ENCODE results near the gene CEP170. TPM values are rescaled to one million over a fixed set of nuclear protein-coding genes. Genes with fewer than 3 reads are reported as not detected.
A peak's percentile ranks its signal among the peaks of the same experiment; 100 is the strongest.
"Not testable (repeated sequence)": the region's sequence is repeated elsewhere in the genome, so short reads cannot be mapped to it uniquely, and the experiment has no call there.

CEP170 gene
- total and polyA plus RNA-seq, 2 donors = 16.2 to 163 TPM

GRCh38 chr1:243244432-243244841 is 10.6 kb downstream of the CEP170 start:
- Histone ChIP-seq H3K4me1 (ENCODE audit: insufficient read depth) (no peaks in the 10 kb centered on the region), H3K36me3 (ENCODE audit: insufficient read depth) (no peaks in the 10 kb centered on the region), H3K27ac (ENCODE audit: low read depth) (no peak overlapping the region), H3K4me3 (ENCODE audit: low read depth, low read length) (no peak overlapping the region)
- no peak for DNase-seq (ENCODE audit: extremely low spot score)
- 92% methylated on average over 9 of the region's 9 CpGs for WGBS

- 54% methylated on average over 4 of the region's 4 CpGs for WGBS
- Histone ChIP-seq H3K27ac (ENCODE audit: low read depth) (no peak overlapping the region), H3K4me3 (ENCODE audit: low read depth, low read length) (no peak overlapping the region), H3K36me3 (ENCODE audit: insufficient read depth) (no peaks in the 10 kb centered on the region), H3K4me1 (ENCODE audit: insufficient read depth) (no peaks in the 10 kb centered on the region)
- no peak for DNase-seq (ENCODE audit: extremely low spot score)
Measured at GRCh38 chr1:243236604-243237252, 18.4 kb downstream of the CEP170 start.

GRCh38 chr1:243234978-243235647 is 20.0 kb downstream of the CEP170 start:
- H3K27ac ChIP-seq (ENCODE audit: low read depth) = no peak overlapping the region
- H3K4me1 ChIP-seq (ENCODE audit: insufficient read depth) = no peaks in the 10 kb centered on the region
- DNase-seq (ENCODE audit: extremely low spot score) = peak; percentile 32
- no peaks in the 10 kb centered on the region for H3K36me3 ChIP-seq (ENCODE audit: insufficient read depth)
- 56% methylated on average over 4 of the region's 4 CpGs for WGBS
- H3K4me3 ChIP-seq (ENCODE audit: low read depth, low read length) = no peak overlapping the region

- 72% methylated on average over 2 of the region's 2 CpGs for WGBS
- no peaks in the 10 kb centered on the region for H3K4me1 ChIP-seq (ENCODE audit: insufficient read depth)
- H3K27ac ChIP-seq (ENCODE audit: low read depth) = no peak overlapping the region
- H3K4me3 ChIP-seq (ENCODE audit: low read depth, low read length) = no peak overlapping the region
- H3K36me3 ChIP-seq (ENCODE audit: insufficient read depth) = no peaks in the 10 kb centered on the region
- no peak for DNase-seq (ENCODE audit: extremely low spot score)
Measured at GRCh38 chr1:243233908-243234307, 21.2 kb downstream of the CEP170 start.

GRCh38 chr1:243230914-243231313 is 24.2 kb downstream of the CEP170 start:
- Histone ChIP-seq H3K4me3 (ENCODE audit: low read depth, low read length) (no peak overlapping the region), H3K27ac (ENCODE audit: low read depth) (no peak overlapping the region), H3K4me1 (ENCODE audit: insufficient read depth) (no peaks in the 10 kb centered on the region), H3K36me3 (ENCODE audit: insufficient read depth) (no peaks in the 10 kb centered on the region)
- no peak for DNase-seq (ENCODE audit: extremely low spot score)

GRCh38 chr1:243229526-243229925 is 25.6 kb downstream of the CEP170 start:
- no peak overlapping the region for H3K27ac ChIP-seq (ENCODE audit: low read depth)
- H3K4me1 ChIP-seq (ENCODE audit: insufficient read depth) = no peaks in the 10 kb centered on the region
- WGBS = 61% methylated on average over 1 of the region's 1 CpG
- no peak overlapping the region for H3K4me3 ChIP-seq (ENCODE audit: low read depth, low read length)
- DNase-seq (ENCODE audit: extremely low spot score) = no peak
- H3K36me3 ChIP-seq (ENCODE audit: insufficient read depth) = no peaks in the 10 kb centered on the region

- DNase-seq (ENCODE audit: extremely low spot score) = no peak
- Histone ChIP-seq H3K36me3 (ENCODE audit: insufficient read depth) (no peaks in the 10 kb centered on the region), H3K4me1 (ENCODE audit: insufficient read depth) (no peaks in the 10 kb centered on the region), H3K27ac (ENCODE audit: low read depth) (no peak overlapping the region), H3K4me3 (ENCODE audit: low read depth, low read length) (no peak overlapping the region)
- WGBS = 83% methylated on average over 2 of the region's 2 CpGs
Measured at GRCh38 chr1:243227622-243228021, 27.5 kb downstream of the CEP170 start.

GRCh38 chr1:243218059-243218458 is 37.0 kb downstream of the CEP170 start:
- no peaks in the 10 kb centered on the region for H3K36me3 ChIP-seq (ENCODE audit: insufficient read depth)
- no peak for DNase-seq (ENCODE audit: extremely low spot score)
- no peaks in the 10 kb centered on the region for H3K4me1 ChIP-seq (ENCODE audit: insufficient read depth)
- no peak overlapping the region for H3K27ac ChIP-seq (ENCODE audit: low read depth)
- no peak overlapping the region for H3K4me3 ChIP-seq (ENCODE audit: low read depth, low read length)

- no peak overlapping the region for H3K27ac ChIP-seq (ENCODE audit: low read depth)
- H3K4me1 ChIP-seq (ENCODE audit: insufficient read depth) = no peaks in the 10 kb centered on the region
- H3K36me3 ChIP-seq (ENCODE audit: insufficient read depth) = no peaks in the 10 kb centered on the region
- 85% methylated on average over 2 of the region's 2 CpGs for WGBS
- H3K4me3 ChIP-seq (ENCODE audit: low read depth, low read length) = no peak overlapping the region
- DNase-seq (ENCODE audit: extremely low spot score) = no peak
Measured at GRCh38 chr1:243217349-243217748, 37.7 kb downstream of the CEP170 start.

GRCh38 chr1:243216741-243217140 is 38.3 kb downstream of the CEP170 start:
- no peaks in the 10 kb centered on the region for H3K4me1 ChIP-seq (ENCODE audit: insufficient read depth)
- 93% methylated on average over 2 of the region's 2 CpGs for WGBS

GRCh38 chr1:243215276-243215875 is 39.7 kb downstream of the CEP170 start:
- not testable (repeated sequence) for H3K36me3 ChIP-seq (ENCODE audit: insufficient read depth); H3K27ac ChIP-seq (ENCODE audit: low read depth); H3K4me3 ChIP-seq (ENCODE audit: low read depth, low read length); H3K4me1 ChIP-seq (ENCODE audit: insufficient read depth); DNase-seq (ENCODE audit: extremely low spot score)
- WGBS = 80% methylated on average over 11 of the region's 12 CpGs

More at GRCh38 chr1:243216741-243217140, 38.3 kb downstream of the CEP170 start:
- H3K4me3 ChIP-seq (ENCODE audit: low read depth, low read length) = no peak overlapping the region
- H3K36me3 ChIP-seq (ENCODE audit: insufficient read depth) = no peaks in the 10 kb centered on the region
- no peak for DNase-seq (ENCODE audit: extremely low spot score)
- H3K27ac ChIP-seq (ENCODE audit: low read depth) = no peak overlapping the region

- WGBS = 66% methylated on average over 4 of the region's 4 CpGs
- Histone ChIP-seq H3K4me1 (ENCODE audit: insufficient read depth) (no peaks in the 10 kb centered on the region), H3K27ac (ENCODE audit: low read depth) (no peak overlapping the region), H3K36me3 (ENCODE audit: insufficient read depth) (no peaks in the 10 kb centered on the region), H3K4me3 (ENCODE audit: low read depth, low read length) (no peak overlapping the region)
- DNase-seq (ENCODE audit: extremely low spot score) = no peak
Measured at GRCh38 chr1:243213045-243213787, 41.9 kb downstream of the CEP170 start.

GRCh38 chr1:243211984-243212383 is 43.1 kb downstream of the CEP170 start:
- H3K36me3 ChIP-seq (ENCODE audit: insufficient read depth); H3K4me3 ChIP-seq (ENCODE audit: low read depth, low read length); H3K4me1 ChIP-seq (ENCODE audit: insufficient read depth); DNase-seq (ENCODE audit: extremely low spot score); H3K27ac ChIP-seq (ENCODE audit: low read depth): not testable (repeated sequence)
- 29% methylated on average over 2 of the region's 3 CpGs for WGBS

All from urinary bladder (tissue), 4 donors.